HepG2 (cell line): ENCODE measurements around the gene SIDT1. TPM values are rescaled to one million over a fixed set of nuclear protein-coding genes. Genes with fewer than 3 reads are reported as not detected.

Experiments
- AHDC1 ChIP-seq: sonication (generic); formaldehyde crosslinking; IDR thresholded peaks from 2 replicates; pipeline ENCODE4 v1.5.1; 2020; ENCODE audit warnings: mild to moderate bottlenecking, missing genetic modification reagents, borderline replicate concordance
- CTCF ChIP-seq: sonication (generic); formaldehyde crosslinking; IDR thresholded peaks from 2 replicates; pipeline ENCODE4 v1.5.0; 2020; ENCODE audit warnings: mild to moderate bottlenecking, missing genetic modification reagents, moderate library complexity
- HHEX ChIP-seq: IDR thresholded peaks from 2 replicates; pipeline ENCODE4 v1.6.1; 2016; ENCODE audit warnings: control low read depth
- HOXA9 ChIP-seq: sonication (generic); formaldehyde crosslinking; IDR thresholded peaks from 2 replicates; pipeline ENCODE4 v1.8.1; 2022; ENCODE audit warnings: missing genetic modification reagents, mild to moderate bottlenecking, moderate library complexity, borderline replicate concordance
- NCOA5 ChIP-seq: sonication (generic); formaldehyde crosslinking; IDR thresholded peaks from 2 replicates; pipeline ENCODE4 v1.4.0; 2020; ENCODE audit warnings: missing genetic modification reagents
- PRPF4 ChIP-seq: fragments of 200-400 bp; formaldehyde crosslinking; IDR thresholded peaks from 2 replicates; pipeline ENCODE4 v1.6.1; 2016; ENCODE audit warnings: low read length, low read depth; ENCODE audit not compliant: poor library complexity, severe bottlenecking
- ZBTB14 ChIP-seq: sonication (generic); formaldehyde crosslinking; IDR thresholded peaks from 2 replicates; pipeline ENCODE4 v1.4.0; 2020; ENCODE audit warnings: missing genetic modification reagents
- ZHX2 ChIP-seq, 2 experiments: sonication (generic) in 1 of 2; formaldehyde crosslinking in 1 of 2; IDR thresholded peaks; 2 replicates each; pipeline versions ENCODE4 v1.6.1 to v1.9.0; 2014 to 2022; ENCODE audit warnings: antibody characterized with exemption in 1 of 2, borderline replicate concordance in 1 of 2, inconsistent platforms in 1 of 2, low read depth in 1 of 2, missing genetic modification reagents in 1 of 2
- ZNF597 ChIP-seq: sonication (generic); formaldehyde crosslinking; IDR thresholded peaks from 2 replicates; pipeline ENCODE4 v1.5.0; 2020; ENCODE audit warnings: missing genetic modification reagents
- ZNF605 ChIP-seq: sonication (generic); formaldehyde crosslinking; IDR thresholded peaks from 2 replicates; pipeline ENCODE4 v1.8.0; 2022; ENCODE audit warnings: mild to moderate bottlenecking, missing genetic modification reagents
- ZNF777 ChIP-seq: sonication (generic); formaldehyde crosslinking; IDR thresholded peaks from 2 replicates; pipeline ENCODE4 v1.4.0; 2020; ENCODE audit warnings: missing genetic modification reagents
- polyA plus RNA-seq, 8 experiments: library from polyadenylated mRNA; depleted of rRNA in 3 of 8; stranded (reverse) in 7 of 8; unstranded in 1 of 8; fragments of >200 nt; fragmentation: Illumina TruSeq in 4 of 8; extraction: Trizol in 4 of 8; gene quantifications; 2 replicates each; pipeline versions ENCODE4 v1.2.1 to v1.2.3, GENCODE V29; 2011 to 2016; ENCODE audit warnings: low read depth in 4 of 8, missing spikeins in 1 of 8, mixed read lengths in 1 of 8; ENCODE audit not compliant: insufficient read depth in 1 of 8
- total RNA-seq, 5 experiments: library from RNA; depleted of rRNA; stranded (reverse); fragments of >200 nt; fragmentation: Illumina TruSeq; extraction: Trizol; gene quantifications; 2 replicates each; pipeline ENCODE4 v1.2.3, GENCODE V29; 2016; ENCODE audit warnings: low read depth in 1 of 5

The SIDT1 gene
- total and polyA plus RNA-seq, 2 of the 13 experiments (the other 11 are each of a cell fraction or from before 2014, with no cell fraction given): 0.07 TPM

GRCh38 chr3:113532698-113533533 lies 561 bp downstream of the SIDT1 start (continued):
- TF ChIP-seq ZBTB14 (no peak), ZNF777 (0 out of 2 replicates have a peak, but pooled peaks have one; percentile 15), AHDC1 (CRISPR knock-in tag) (no peak), HOXA9 (CRISPR knock-in tag) (no peak), PRPF4 (no peak), ZNF597 (CRISPR knock-in tag) (no peak), HHEX (CRISPR knock-in tag) (no peak), NCOA5 (CRISPR knock-in tag) (no peak), ZHX2 (IDR thresholded peaks at IDR 0.05; ENCODE audit: low read depth) (no peak), ZHX2 (CRISPR knock-in tag; IDR thresholded peaks at IDR 0.05; ENCODE audit: borderline replicate concordance) (no peak), ZNF605 (no peak), CTCF (CRISPR knock-in tag) (peak; percentile 5; the same call in 1 of the 2 replicates)
